SU-DHL-6 (cell line): Measurements from ENCODE around the gene CCL1.

ENCODE experiments used
- CTCF ChIP-seq: fragments of 200-600 bp; sonication (generic); IDR thresholded peaks from one replicate; pipeline ENCODE4 v1.5.1; 2017; ENCODE audit warnings: antibody characterized with exemption, mild to moderate bottlenecking, low read length, moderate library complexity; ENCODE audit not compliant: insufficient read depth, poor library complexity, severe bottlenecking
- EZH2phosphoT487 ChIP-seq: fragments of 200-600 bp; sonication (generic), shearing (Covaris generic); conservative IDR thresholded peaks from 2 replicates; pipeline ENCODE4 v1.6.1; 2018; ENCODE audit warnings: mild to moderate bottlenecking, antibody characterized with exemption, low read length, moderate library complexity, mixed read lengths

GRCh38 chr17:34391241-34391640 is 28.2 kb upstream of the CCL1 start:
- no peak for TF ChIP-seq CTCF
- no peak for TF ChIP-seq EZH2phosphoT487
